WTC11 (cell line): ENCODE results near the gene GLRX.

Experiments
- CREB1 ChIP-seq: sonication (generic); formaldehyde crosslinking; IDR thresholded peaks from 2 replicates; pipeline ENCODE4 v1.8.0; 2023; ENCODE audit warnings: mild to moderate bottlenecking, missing genetic modification reagents
- CTCF ChIP-seq: fragments of 200-600 bp; IDR thresholded peaks from 2 replicates; pipeline ENCODE4 v1.8.0; 2022; ENCODE audit warnings: antibody characterized with exemption
- ESRRA ChIP-seq: sonication (generic); formaldehyde crosslinking; IDR thresholded peaks from 2 replicates; pipeline ENCODE4 v1.8.1; 2022; ENCODE audit warnings: mild to moderate bottlenecking, missing genetic modification reagents, borderline replicate concordance
- FOXP4 ChIP-seq: sonication (generic); formaldehyde crosslinking; IDR thresholded peaks from 2 replicates; pipeline ENCODE4 v1.8.0; 2022; ENCODE audit warnings: mild to moderate bottlenecking, missing genetic modification reagents
- MAX ChIP-seq: sonication (generic); formaldehyde crosslinking; IDR thresholded peaks from 2 replicates; pipeline ENCODE4 v1.8.0; 2022; ENCODE audit warnings: mild to moderate bottlenecking, missing genetic modification reagents
- PRDM15 ChIP-seq: sonication (generic); formaldehyde crosslinking; IDR thresholded peaks from 2 replicates; pipeline ENCODE4 v1.8.0; 2022; ENCODE audit warnings: missing genetic modification reagents
- PREB ChIP-seq: sonication (generic); formaldehyde crosslinking; IDR thresholded peaks from 2 replicates; pipeline ENCODE4 v1.8.1; 2022; ENCODE audit warnings: mild to moderate bottlenecking, missing genetic modification reagents, moderate library complexity, borderline replicate concordance
- USF2 ChIP-seq: sonication (generic); formaldehyde crosslinking; IDR thresholded peaks from 2 replicates; pipeline ENCODE4 v1.8.1; 2023; ENCODE audit warnings: mild to moderate bottlenecking, missing genetic modification reagents, moderate library complexity
- ZNF263 ChIP-seq: sonication (generic); formaldehyde crosslinking; IDR thresholded peaks from 2 replicates; pipeline ENCODE4 v1.8.1; 2022; ENCODE audit warnings: low read depth, mild to moderate bottlenecking, moderate library complexity, missing genetic modification reagents

- TF ChIP-seq CTCF: no peak
- no peak for TF ChIP-seq PRDM15
- TF ChIP-seq CREB1 (CRISPR knock-in tag): no peak
- TF ChIP-seq USF2 (CRISPR knock-in tag): no peak
- TF ChIP-seq MAX: no peak
- no peak for TF ChIP-seq PREB (CRISPR knock-in tag)
- TF ChIP-seq FOXP4 (CRISPR knock-in tag): no peak
- no peak for TF ChIP-seq ESRRA (CRISPR knock-in tag)
- TF ChIP-seq ZNF263 (CRISPR knock-in tag): no peak
Observed at GRCh38 chr5:95841914-95842812, 19.6 kb upstream of the GLRX start.
